ENCODE data around the gene HS2ST1. TPM values are rescaled to one million over a fixed set of nuclear protein-coding genes. Genes with fewer than 3 reads are reported as not detected.

Gene HS2ST1
- 18.8 and 41.5 TPM in 2 replicates for total RNA-seq

DNA sequence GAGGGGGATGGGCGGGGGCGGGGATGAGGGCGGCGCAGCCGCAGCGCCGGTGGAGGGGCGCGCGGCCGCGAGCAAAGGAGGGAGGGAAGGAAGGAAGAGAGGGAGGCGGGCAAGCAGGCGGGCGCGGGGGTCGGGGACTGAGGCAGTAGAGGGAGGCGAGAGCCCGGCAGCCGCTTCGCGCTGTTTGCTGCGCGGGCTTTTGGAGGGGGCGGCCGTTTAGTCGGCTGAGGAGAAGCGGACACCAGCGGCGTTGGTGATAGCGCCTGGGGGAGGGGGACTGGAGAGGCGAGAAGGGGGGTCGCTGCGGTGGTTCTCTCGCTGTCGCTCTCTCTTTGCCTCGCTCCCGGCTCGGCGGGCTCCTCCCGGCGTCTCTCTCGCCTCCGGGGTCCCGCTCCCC is at the start of gene HS2ST1:
TSS of gene HS2ST1 (plus strand) at position 35 of the 397 bp plus-strand sequence.

DNA sequence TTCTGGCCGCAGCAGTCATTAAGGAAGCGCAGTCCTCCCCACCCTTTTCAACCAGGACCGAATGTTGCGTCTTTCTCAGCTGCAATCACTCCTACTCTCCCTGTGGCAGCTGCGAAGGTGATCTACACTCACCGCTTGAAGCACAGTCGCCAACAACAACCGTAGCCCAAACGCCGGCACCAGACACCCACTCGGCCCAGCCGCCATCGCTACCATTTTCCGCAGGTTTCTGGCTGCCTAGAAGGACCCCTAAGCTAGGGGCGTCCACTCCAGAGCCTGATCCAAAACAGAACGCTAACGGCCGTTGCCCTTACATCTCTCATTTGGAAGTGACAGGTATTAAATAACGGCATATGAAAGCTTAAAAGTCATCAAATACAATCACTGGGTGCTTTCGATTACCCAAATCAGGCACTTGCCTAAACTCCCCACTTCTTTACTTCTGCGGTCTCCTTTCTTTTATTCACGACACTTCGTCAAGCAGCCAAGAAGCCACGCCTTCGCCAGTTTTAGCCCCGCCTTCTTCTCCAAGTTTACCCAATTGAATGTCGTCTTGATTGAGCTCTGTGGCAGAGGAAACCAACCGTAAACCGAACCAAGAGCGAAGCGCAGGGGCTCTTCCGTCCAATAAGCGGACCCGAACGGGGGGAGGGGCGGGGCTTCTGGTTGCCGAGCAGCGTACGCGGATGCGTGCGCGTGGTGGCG is 387 bp upstream of the HS2ST1 start, which contains the start of gene SELENOF:
TSS of gene SELENOF (minus strand) at position 231 of the 705 bp plus-strand sequence. CDS start at position 216, 15 bp downstream.

Other genes starting within 250 kb of the HS2ST1 start
- 23.2 and 32.0 TPM in 2 replicates for gene SH3GLB1, start 210.1 kb upstream of the HS2ST1 start, total RNA-seq
- 125 and 175 TPM in 2 replicates for gene SELENOF, start 509 bp upstream of the HS2ST1 start, total RNA-seq

Measured in bronchial smooth muscle cell (primary cell).